Upper lobe of left lung (tissue), 4 donors: ENCODE measurements around the gene ZGLP1.

Experiments used
- POLR2AphosphoS5 ChIP-seq, 2 donors: sonication (generic); formaldehyde crosslinking; IDR thresholded peaks; one replicate each; pipeline ENCODE4 v1.5.1; 2017; ENCODE audit warnings: antibody characterized with exemption in 2 of 2
- TF ChIP-seq, protein P1 (sequence below), 6 experiments: fragments of 450-650 bp in 4 of 6; fragments of 200-600 bp in 2 of 6; sonication (generic) in 2 of 6; IDR thresholded peaks; one replicate each; pipeline ENCODE4 v1.5.1; 2016 to 2019; ENCODE audit warnings: antibody characterized with exemption in 6 of 6

DNA sequence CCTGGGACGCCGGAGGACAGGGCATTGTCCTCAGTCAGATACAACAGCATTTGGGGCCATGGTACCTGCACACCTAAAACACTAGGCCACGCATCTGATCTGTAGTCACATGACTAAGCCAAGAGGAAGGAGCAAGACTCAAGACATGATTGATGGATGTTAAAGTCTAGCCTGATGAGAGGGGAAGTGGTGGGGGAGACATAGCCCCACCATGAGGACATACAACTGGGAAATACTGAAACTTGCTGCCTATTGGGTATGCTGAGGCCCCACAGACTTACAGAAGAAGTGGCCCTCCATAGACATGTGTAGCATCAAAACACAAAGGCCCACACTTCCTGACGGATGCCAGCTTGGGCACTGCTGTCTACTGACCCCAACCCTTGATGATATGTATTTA is 24.2 kb downstream of the ZGLP1 start:
- TF ChIP-seq, protein P1, sequence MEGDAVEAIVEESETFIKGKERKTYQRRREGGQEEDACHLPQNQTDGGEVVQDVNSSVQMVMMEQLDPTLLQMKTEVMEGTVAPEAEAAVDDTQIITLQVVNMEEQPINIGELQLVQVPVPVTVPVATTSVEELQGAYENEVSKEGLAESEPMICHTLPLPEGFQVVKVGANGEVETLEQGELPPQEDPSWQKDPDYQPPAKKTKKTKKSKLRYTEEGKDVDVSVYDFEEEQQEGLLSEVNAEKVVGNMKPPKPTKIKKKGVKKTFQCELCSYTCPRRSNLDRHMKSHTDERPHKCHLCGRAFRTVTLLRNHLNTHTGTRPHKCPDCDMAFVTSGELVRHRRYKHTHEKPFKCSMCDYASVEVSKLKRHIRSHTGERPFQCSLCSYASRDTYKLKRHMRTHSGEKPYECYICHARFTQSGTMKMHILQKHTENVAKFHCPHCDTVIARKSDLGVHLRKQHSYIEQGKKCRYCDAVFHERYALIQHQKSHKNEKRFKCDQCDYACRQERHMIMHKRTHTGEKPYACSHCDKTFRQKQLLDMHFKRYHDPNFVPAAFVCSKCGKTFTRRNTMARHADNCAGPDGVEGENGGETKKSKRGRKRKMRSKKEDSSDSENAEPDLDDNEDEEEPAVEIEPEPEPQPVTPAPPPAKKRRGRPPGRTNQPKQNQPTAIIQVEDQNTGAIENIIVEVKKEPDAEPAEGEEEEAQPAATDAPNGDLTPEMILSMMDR (IDR thresholded peaks at IDR 0.05), result no peak
- no peak for TF ChIP-seq POLR2AphosphoS5 (IDR thresholded peaks at IDR 0.05)
